Peyer's patch (tissue), 4 donors: ENCODE results near the gene KDM5A.

Experiments used
- POLR2A ChIP-seq, 2 donors: fragments of 450-650 bp; IDR thresholded peaks; one replicate each; pipeline ENCODE4 v1.5.1; 2017; ENCODE audit warnings: antibody characterized with exemption in 2 of 2, mild to moderate bottlenecking in 2 of 2, moderate library complexity in 2 of 2
- TF ChIP-seq, protein P1 (sequence below), 6 experiments: fragments of 450-650 bp in 4 of 6; fragments of 200-600 bp in 2 of 6; sonication (generic) in 1 of 6; IDR thresholded peaks; one replicate each; pipeline ENCODE4 v1.5.1; 2017 to 2019; ENCODE audit warnings: antibody characterized with exemption in 6 of 6, mild to moderate bottlenecking in 3 of 6, moderate library complexity in 1 of 6

GRCh38 chr12:237026-237815 is 151.9 kb downstream of the KDM5A start:
- TF ChIP-seq, protein P1, sequence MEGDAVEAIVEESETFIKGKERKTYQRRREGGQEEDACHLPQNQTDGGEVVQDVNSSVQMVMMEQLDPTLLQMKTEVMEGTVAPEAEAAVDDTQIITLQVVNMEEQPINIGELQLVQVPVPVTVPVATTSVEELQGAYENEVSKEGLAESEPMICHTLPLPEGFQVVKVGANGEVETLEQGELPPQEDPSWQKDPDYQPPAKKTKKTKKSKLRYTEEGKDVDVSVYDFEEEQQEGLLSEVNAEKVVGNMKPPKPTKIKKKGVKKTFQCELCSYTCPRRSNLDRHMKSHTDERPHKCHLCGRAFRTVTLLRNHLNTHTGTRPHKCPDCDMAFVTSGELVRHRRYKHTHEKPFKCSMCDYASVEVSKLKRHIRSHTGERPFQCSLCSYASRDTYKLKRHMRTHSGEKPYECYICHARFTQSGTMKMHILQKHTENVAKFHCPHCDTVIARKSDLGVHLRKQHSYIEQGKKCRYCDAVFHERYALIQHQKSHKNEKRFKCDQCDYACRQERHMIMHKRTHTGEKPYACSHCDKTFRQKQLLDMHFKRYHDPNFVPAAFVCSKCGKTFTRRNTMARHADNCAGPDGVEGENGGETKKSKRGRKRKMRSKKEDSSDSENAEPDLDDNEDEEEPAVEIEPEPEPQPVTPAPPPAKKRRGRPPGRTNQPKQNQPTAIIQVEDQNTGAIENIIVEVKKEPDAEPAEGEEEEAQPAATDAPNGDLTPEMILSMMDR (IDR thresholded peaks at IDR 0.05), result peak in 1 of 6 experiments; percentile 26
- TF ChIP-seq POLR2A (IDR thresholded peaks at IDR 0.05), result peak in 1 of 2 donors; percentile 26
